OCI-LY7 (cell line): Measurements from ENCODE around the gene BSCL2. TPM values are rescaled to one million over a fixed set of nuclear protein-coding genes. Genes with fewer than 3 reads are reported as not detected.

ENCODE experiments used
- BruUV-seq: library from RNA; stranded (reverse); fragments of 400-500 nt; replicated peaks from 2 replicates; lab custom pipeline; 2021; lab: Mats Ljungman, UMichigan
- CTCF ChIA-PET: fragments of 300-600 bp; sonication (Branson Sonifier 250); formaldehyde crosslinking; loops from one replicate; lab custom pipeline; 2022; ENCODE audit warnings: antibody characterized with exemption; ENCODE audit not compliant: unreplicated experiment; lab: Charles Lee
- POLR2A ChIA-PET: fragments of 300-600 bp; sonication (Branson Sonifier 250); formaldehyde crosslinking; loops from one replicate; lab custom pipeline; 2022; ENCODE audit warnings: antibody characterized with exemption; lab: Charles Lee
- DNase-seq: peaks from one replicate; pipeline ENCODE4 v3.0.0-alpha.2; 2015; ENCODE audit warnings: low spot score
- H2AFZ ChIP-seq: fragments of 200-600 bp; sonication (generic), shearing (Covaris generic); 2 replicates; pipeline ENCODE4 v1.6.1; 2014; ENCODE audit warnings: mild to moderate bottlenecking, antibody characterized with exemption, low read length, moderate library complexity
- H3K27ac ChIP-seq: fragments of 200-600 bp; sonication (generic); 2 replicates; pipeline ENCODE4 v1.5.1; 2014; ENCODE audit warnings: mixed run types, low read depth, mild to moderate bottlenecking, moderate library complexity, low read length, inconsistent platforms; ENCODE audit not compliant: poor library complexity, severe bottlenecking
- H3K36me3 ChIP-seq: fragments of 200-600 bp; sonication (generic); 2 replicates; pipeline ENCODE4 v1.6.1; 2014; ENCODE audit warnings: mild to moderate bottlenecking, antibody characterized with exemption, low read length, moderate library complexity, mixed read lengths; ENCODE audit not compliant: insufficient read depth
- H3K4me1 ChIP-seq: fragments of 200-600 bp; sonication (generic); 2 replicates; pipeline ENCODE4 v1.5.1; 2014; ENCODE audit warnings: mild to moderate bottlenecking, low read length; ENCODE audit not compliant: insufficient read depth, poor library complexity, severe bottlenecking
- H3K4me2 ChIP-seq: fragments of 200-600 bp; sonication (generic); 2 replicates; pipeline ENCODE4 v1.6.1; 2014; ENCODE audit warnings: mild to moderate bottlenecking, low read length
- H3K4me3 ChIP-seq: fragments of 200-600 bp; sonication (generic); 2 replicates; pipeline ENCODE4 v1.5.1; 2014; ENCODE audit warnings: mild to moderate bottlenecking, low read depth, low read length; ENCODE audit not compliant: poor library complexity, severe bottlenecking
- H3K79me2 ChIP-seq: fragments of 200-600 bp; sonication (generic); 2 replicates; pipeline ENCODE4 v1.6.1; 2016; ENCODE audit warnings: low read depth, mild to moderate bottlenecking, low read length, moderate library complexity, mixed read lengths; ENCODE audit not compliant: insufficient read depth
- H3K9me2 ChIP-seq: fragments of 200-600 bp; sonication (generic); 2 replicates; pipeline ENCODE4 v1.6.1; 2016; ENCODE audit warnings: mild to moderate bottlenecking, low read length, mixed read lengths; ENCODE audit not compliant: insufficient read depth
- H3K9me3 ChIP-seq: fragments of 200-600 bp; sonication (generic); 2 replicates; pipeline ENCODE4 v1.6.1; 2014; ENCODE audit warnings: mild to moderate bottlenecking, mixed run types, low read length, mixed read lengths
- H4K20me1 ChIP-seq: fragments of 200-600 bp; sonication (generic); 2 replicates; pipeline ENCODE4 v1.6.1; 2014; ENCODE audit warnings: mild to moderate bottlenecking, antibody characterized with exemption, low read length, moderate library complexity, mixed read lengths; ENCODE audit not compliant: insufficient read depth
- CTCF ChIP-seq: fragments of 200-600 bp; sonication (generic); conservative IDR thresholded peaks from 2 replicates; pipeline ENCODE4 v1.5.1; 2014; ENCODE audit warnings: mild to moderate bottlenecking, antibody characterized with exemption, low read length, moderate library complexity, mixed read lengths
- EZH2phosphoT487 ChIP-seq: fragments of 200-600 bp; sonication (generic); IDR thresholded peaks from 2 replicates; pipeline ENCODE4 v1.6.1; 2018; ENCODE audit warnings: low read depth, borderline replicate concordance, mild to moderate bottlenecking, mixed run types, antibody characterized with exemption, low read length, moderate library complexity, mixed read lengths
- intact Hi-C: fragments of 100-400 bp; cut with micrococcal nuclease; formaldehyde crosslinking; loops from one replicate; pipeline ENCODE4 v1.10.0; 2022; ENCODE audit not compliant: unreplicated experiment
- total RNA-seq, 2 experiments: library from RNA; depleted of rRNA in 1 of 2; stranded (reverse); fragments of >200 nt in 1 of 2; shearing (Covaris generic) in 1 of 2; gene quantifications; 2 replicates each; pipeline ENCODE4 v1.2.3, GENCODE V29; 2014 to 2022

BSCL2 gene
- total RNA-seq, 2 experiments from 2014 or later, result 20.7 to 46.2 TPM

GRCh38 chr11:62647609-62648005, 59.6 kb downstream of the BSCL2 start:
- BruUV-seq, result no TSS peak
- H3K36me3 ChIP-seq, result peaks cover 50% of the 10 kb centered on the region
- no peaks in the 10 kb centered on the region for H3K9me2 ChIP-seq
- POLR2A ChIA-PET, result interaction anchor here (0.6 kb wide), 1 partner anchor 57 kb away, joined by 10 read pairs; no protein-coding TSS in a partner anchor
- no peak for DNase-seq
- intact Hi-C loops, result no loop called here
- H3K9me3 ChIP-seq, result no peaks in the 10 kb centered on the region
- peaks cover 29% of the 10 kb centered on the region for H3K4me1 ChIP-seq
- peaks cover 54% of the 10 kb centered on the region for H3K79me2 ChIP-seq
- no peak for TF ChIP-seq CTCF
- TF ChIP-seq EZH2phosphoT487, result no peak
- H3K4me2 ChIP-seq, result no peak overlapping the region
- H3K4me3 ChIP-seq, result no peak overlapping the region
- no peak overlapping the region for H2AFZ ChIP-seq
- no peak overlapping the region for H3K27ac ChIP-seq
- H4K20me1 ChIP-seq, result no peaks in the 10 kb centered on the region
- CTCF ChIA-PET, result no interaction called here

- H3K4me2 ChIP-seq, result peak overlapping the region; percentile 44
- H3K27ac ChIP-seq, result no peak overlapping the region
- ChIA-PET CTCF (interaction anchor here (0.6 to 0.9 kb wide), 3 partner anchors 55 to 1538 kb away, joined by 3 to 10 read pairs (median 7); no protein-coding TSS in a partner anchor), POLR2A (interaction anchor here (0.6 to 1.7 kb wide), 6 partner anchors 10 to 57 kb away, joined by 4 to 20 read pairs (median 8); partner anchors contain the start of genes C11orf98 and CSKMT)
- H4K20me1 ChIP-seq, result no peaks in the 10 kb centered on the region
- no TSS peak for BruUV-seq
- H3K9me3 ChIP-seq, result no peaks in the 10 kb centered on the region
- TF ChIP-seq EZH2phosphoT487, result no peak
- no peak for TF ChIP-seq CTCF
- DNase-seq, result no peak
- H3K4me3 ChIP-seq, result peak overlapping the region; percentile 25
- H3K4me1 ChIP-seq, result peaks cover 29% of the 10 kb centered on the region
- no peak overlapping the region for H2AFZ ChIP-seq
- peaks cover 55% of the 10 kb centered on the region for H3K36me3 ChIP-seq
- H3K9me2 ChIP-seq, result no peaks in the 10 kb centered on the region
- peaks cover 54% of the 10 kb centered on the region for H3K79me2 ChIP-seq
- intact Hi-C loops, result loop anchor here (1.0 kb wide), 2 partner anchors 114 to 194 kb away; partner anchors contain the start of gene POLR2G
These were observed 60.2 kb downstream of the BSCL2 start for GRCh38 chr11:62646825-62647608.
